Loucy (cell line): ENCODE data around the gene ZNF12.
"Not testable (repeated sequence)": the region's sequence is repeated elsewhere in the genome, so short reads cannot be mapped to it uniquely, and the experiment has no call there.

ENCODE experiments used
- H2AFZ ChIP-seq: fragments of 200-600 bp; sonication (generic); 2 replicates; pipeline ENCODE4 v1.6.0; 2016; ENCODE audit warnings: antibody characterized with exemption, mild to moderate bottlenecking, low read length, moderate library complexity
- H3F3A ChIP-seq: fragments of 200-600 bp; 2 replicates; pipeline ENCODE4 v1.6.0; 2016; ENCODE audit warnings: antibody characterized with exemption, low read depth, mild to moderate bottlenecking
- H3K27me3 ChIP-seq: fragments of 200-600 bp; sonication (generic); 2 replicates; pipeline ENCODE4 v1.6.1; 2014; ENCODE audit warnings: low read length, mild to moderate bottlenecking; ENCODE audit not compliant: insufficient read depth, poor library complexity, severe bottlenecking
- H3K36me3 ChIP-seq: fragments of 200-600 bp; sonication (generic); 2 replicates; pipeline ENCODE4 v1.6.1; 2016; ENCODE audit warnings: low read length; ENCODE audit not compliant: insufficient read depth
- H3K4me1 ChIP-seq: fragments of 200-600 bp; sonication (generic); 2 replicates; pipeline ENCODE4 v1.5.1; 2014; ENCODE audit warnings: low read length, mild to moderate bottlenecking; ENCODE audit not compliant: insufficient read depth, poor library complexity, severe bottlenecking
- H3K4me2 ChIP-seq: fragments of 200-600 bp; sonication (generic); 2 replicates; pipeline ENCODE4 v1.6.0; 2014; ENCODE audit warnings: antibody characterized with exemption, low read length, low read depth, mild to moderate bottlenecking; ENCODE audit not compliant: poor library complexity, severe bottlenecking
- H3K4me3 ChIP-seq: fragments of 200-600 bp; sonication (generic); 2 replicates; pipeline ENCODE4 v1.5.1; 2014; ENCODE audit warnings: low read length, mild to moderate bottlenecking, mixed read lengths; ENCODE audit not compliant: poor library complexity, severe bottlenecking
- H3K79me2 ChIP-seq: fragments of 200-600 bp; sonication (generic); 2 replicates; pipeline ENCODE4 v1.6.1; 2014; ENCODE audit warnings: low read length; ENCODE audit not compliant: insufficient read depth
- H3K9ac ChIP-seq: fragments of 200-600 bp; sonication (generic); 2 replicates; pipeline ENCODE4 v1.6.0; 2014; ENCODE audit warnings: mild to moderate bottlenecking, low read depth, low read length, moderate library complexity; ENCODE audit not compliant: poor library complexity, severe bottlenecking
- H3K9me2 ChIP-seq: fragments of 200-600 bp; sonication (generic); replicated peaks from 2 replicates; pipeline ENCODE4 v1.6.1; 2016; ENCODE audit warnings: low read depth, low read length, mixed read lengths
- H3K9me3 ChIP-seq: fragments of 200-600 bp; sonication (generic); 2 replicates; pipeline ENCODE4 v1.6.1; 2014; ENCODE audit warnings: mild to moderate bottlenecking, antibody characterized with exemption, low read length, low read depth; ENCODE audit not compliant: insufficient read depth
- H4K20me1 ChIP-seq: fragments of 200-600 bp; sonication (generic); 2 replicates; pipeline ENCODE4 v1.6.0; 2014; ENCODE audit warnings: antibody characterized with exemption, low read length, mild to moderate bottlenecking; ENCODE audit not compliant: insufficient read depth, poor library complexity, severe bottlenecking
- EZH2phosphoT487 ChIP-seq: fragments of 200-600 bp; IDR thresholded peaks from 2 replicates; pipeline ENCODE4 v1.6.1; 2018; ENCODE audit warnings: antibody characterized with exemption, mild to moderate bottlenecking, moderate library complexity, borderline replicate concordance
- TF ChIP-seq, protein P1 (sequence below): fragments of 200-600 bp; sonication (generic); conservative IDR thresholded peaks from 2 replicates; pipeline ENCODE4 v1.5.1; 2014; ENCODE audit warnings: mild to moderate bottlenecking, antibody characterized with exemption, low read length

ZNF12 gene

DNA sequence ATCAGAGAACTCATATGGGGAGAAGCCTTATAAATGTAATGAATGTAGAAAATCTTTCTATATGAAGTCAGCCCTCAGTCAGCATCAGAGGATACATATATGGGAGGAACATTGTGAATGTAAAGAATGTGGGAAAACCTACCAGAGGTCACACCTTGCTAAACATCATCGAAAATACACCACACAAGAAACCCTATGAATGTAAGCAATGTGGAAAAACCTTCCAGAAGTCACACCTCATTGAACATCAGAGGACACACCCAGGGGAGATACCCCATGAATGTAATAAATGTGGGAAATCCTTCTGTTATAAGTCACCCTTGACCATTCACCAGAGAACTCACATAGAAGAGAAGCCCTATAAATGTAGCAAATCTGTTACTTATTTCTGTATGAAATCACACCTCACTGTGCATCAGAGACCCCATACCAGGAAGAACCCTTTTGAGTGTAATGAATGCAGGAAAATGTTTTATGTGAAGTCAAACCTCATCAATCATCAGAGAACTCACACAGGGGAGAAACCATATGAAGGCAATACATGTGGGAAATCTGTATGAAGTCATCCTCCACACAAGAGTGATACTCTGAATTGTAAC, 30.8 kb downstream of the ZNF12 start:
- TF ChIP-seq, protein P1, sequence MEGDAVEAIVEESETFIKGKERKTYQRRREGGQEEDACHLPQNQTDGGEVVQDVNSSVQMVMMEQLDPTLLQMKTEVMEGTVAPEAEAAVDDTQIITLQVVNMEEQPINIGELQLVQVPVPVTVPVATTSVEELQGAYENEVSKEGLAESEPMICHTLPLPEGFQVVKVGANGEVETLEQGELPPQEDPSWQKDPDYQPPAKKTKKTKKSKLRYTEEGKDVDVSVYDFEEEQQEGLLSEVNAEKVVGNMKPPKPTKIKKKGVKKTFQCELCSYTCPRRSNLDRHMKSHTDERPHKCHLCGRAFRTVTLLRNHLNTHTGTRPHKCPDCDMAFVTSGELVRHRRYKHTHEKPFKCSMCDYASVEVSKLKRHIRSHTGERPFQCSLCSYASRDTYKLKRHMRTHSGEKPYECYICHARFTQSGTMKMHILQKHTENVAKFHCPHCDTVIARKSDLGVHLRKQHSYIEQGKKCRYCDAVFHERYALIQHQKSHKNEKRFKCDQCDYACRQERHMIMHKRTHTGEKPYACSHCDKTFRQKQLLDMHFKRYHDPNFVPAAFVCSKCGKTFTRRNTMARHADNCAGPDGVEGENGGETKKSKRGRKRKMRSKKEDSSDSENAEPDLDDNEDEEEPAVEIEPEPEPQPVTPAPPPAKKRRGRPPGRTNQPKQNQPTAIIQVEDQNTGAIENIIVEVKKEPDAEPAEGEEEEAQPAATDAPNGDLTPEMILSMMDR: no peak
- no peak for TF ChIP-seq EZH2phosphoT487
- peaks cover 31% of the 10 kb centered on the region; the same call in 1 of the 2 replicates for H3K9me3 ChIP-seq
- H3K4me2 ChIP-seq: no peak overlapping the region

DNA sequence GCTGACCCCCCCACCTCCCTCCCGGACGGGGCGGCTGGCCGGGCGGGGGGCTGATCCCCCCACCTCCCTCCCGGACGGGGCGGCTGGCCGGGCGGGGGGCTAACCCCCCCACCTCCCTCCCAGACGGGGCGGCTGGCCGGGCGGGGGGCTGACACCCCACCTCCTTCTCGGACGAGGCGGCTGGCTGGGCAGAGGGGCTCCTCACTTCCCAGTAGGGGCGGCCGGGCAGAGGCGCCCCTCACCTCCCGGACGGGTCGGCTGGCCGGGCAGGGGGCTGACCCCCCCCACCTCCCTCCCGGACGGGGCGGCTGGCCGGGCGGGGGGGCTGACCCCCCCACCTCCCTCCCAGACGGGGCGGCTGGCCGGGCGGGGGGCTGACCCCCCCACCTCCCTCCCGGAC, 35.9 kb downstream of the ZNF12 start:
- not testable (repeated sequence) for H3F3A ChIP-seq, H3K4me3 ChIP-seq, H3K36me3 ChIP-seq, H4K20me1 ChIP-seq, H3K4me1 ChIP-seq, H3K27me3 ChIP-seq, H3K9me2 ChIP-seq, H3K4me2 ChIP-seq, H3K79me2 ChIP-seq, H3K9ac ChIP-seq, H2AFZ ChIP-seq
- peaks cover 32% of the 10 kb centered on the region; the same call in 1 of the 2 replicates for H3K9me3 ChIP-seq

More for the DNA sequence above, 30.8 kb downstream of the ZNF12 start:
- Histone ChIP-seq H3K4me3 (no peak overlapping the region), H3F3A (no peaks in the 10 kb centered on the region), H3K36me3 (no peaks in the 10 kb centered on the region), H3K27me3 (no peaks in the 10 kb centered on the region), H2AFZ (no peak overlapping the region), H3K79me2 (no peaks in the 10 kb centered on the region), H3K9ac (no peak overlapping the region), H3K9me2 (no peaks in the 10 kb centered on the region), H4K20me1 (no peaks in the 10 kb centered on the region), H3K4me1 (no peaks in the 10 kb centered on the region)

DNA sequence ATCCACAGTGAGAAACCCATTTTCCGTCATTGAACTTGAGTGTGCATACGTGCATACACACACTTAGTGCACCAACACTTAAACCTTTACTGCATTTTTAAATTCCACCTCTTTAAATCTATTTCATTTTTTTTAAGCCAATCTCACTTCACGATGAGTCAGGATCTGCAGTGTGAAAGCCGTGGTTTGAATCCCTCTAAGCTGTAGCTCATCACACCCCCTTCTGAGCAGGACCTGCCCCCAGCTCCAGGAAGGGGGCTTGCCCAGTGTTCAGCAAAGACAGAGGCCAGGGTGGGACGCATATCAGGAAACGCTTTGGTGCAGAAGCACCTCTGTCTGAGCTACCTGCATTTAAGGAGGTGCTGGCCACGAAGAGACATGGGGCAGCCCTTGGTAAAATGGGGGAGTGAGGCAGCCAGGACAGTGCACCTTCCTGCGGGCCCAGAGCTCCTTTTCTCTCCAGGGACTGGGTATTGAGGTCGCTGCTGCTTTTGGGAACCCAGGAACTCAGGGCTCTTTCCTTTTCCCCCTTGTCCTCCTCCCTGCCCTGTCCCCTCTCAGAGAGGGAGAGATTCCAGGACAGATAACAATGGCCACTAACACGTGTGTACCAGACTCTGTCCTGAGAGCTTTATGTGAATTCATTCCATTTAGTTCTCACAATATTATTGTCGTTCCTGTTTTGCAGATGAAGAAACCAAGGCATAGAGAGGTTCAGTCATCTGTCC, 48.0 kb downstream of the ZNF12 start:
- no peaks in the 10 kb centered on the region for H3K4me1 ChIP-seq
- H3K79me2 ChIP-seq: no peaks in the 10 kb centered on the region
- H2AFZ ChIP-seq: no peak overlapping the region
- H3K36me3 ChIP-seq: peaks cover 12% of the 10 kb centered on the region; the same call in 1 of the 2 replicates
- no peaks in the 10 kb centered on the region for H4K20me1 ChIP-seq
- no peaks in the 10 kb centered on the region for H3F3A ChIP-seq
- H3K9ac ChIP-seq: no peak overlapping the region
- no peaks in the 10 kb centered on the region for H3K27me3 ChIP-seq
- H3K9me3 ChIP-seq: no peaks in the 10 kb centered on the region
- no peak overlapping the region for H3K4me3 ChIP-seq
- H3K9me2 ChIP-seq: no peaks in the 10 kb centered on the region
- no peak overlapping the region for H3K4me2 ChIP-seq
- no peak for TF ChIP-seq EZH2phosphoT487
- TF ChIP-seq, protein P1: no peak

DNA sequence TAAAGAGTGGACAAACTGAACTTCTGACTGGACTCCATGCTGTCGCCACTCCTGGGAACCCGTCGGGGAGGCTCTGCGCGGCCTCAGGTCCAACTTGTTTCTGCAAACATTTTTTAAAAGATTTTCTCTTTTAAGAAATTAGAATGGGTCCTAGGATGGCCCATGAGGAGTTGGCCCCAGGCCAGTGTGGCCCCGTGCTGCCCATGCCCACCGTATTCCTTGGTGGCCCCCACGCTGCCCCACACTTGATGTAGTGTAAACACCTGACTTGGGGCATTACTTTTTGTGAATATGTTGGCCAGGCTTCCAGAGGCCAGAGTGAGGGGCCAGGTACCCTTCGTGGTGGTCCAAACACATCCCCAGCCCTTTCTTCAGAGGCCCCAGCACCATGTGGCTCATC, 50.3 kb downstream of the ZNF12 start:
- Histone ChIP-seq H3K9ac (no peak overlapping the region), H3K27me3 (no peaks in the 10 kb centered on the region), H2AFZ (no peak overlapping the region), H3K4me2 (no peak overlapping the region), H3K36me3 (peaks cover 19% of the 10 kb centered on the region; the same call in 1 of the 2 replicates), H3K4me1 (no peaks in the 10 kb centered on the region), H3K79me2 (no peaks in the 10 kb centered on the region), H3K9me2 (no peaks in the 10 kb centered on the region), H3K4me3 (no peak overlapping the region), H3K9me3 (no peaks in the 10 kb centered on the region), H4K20me1 (no peaks in the 10 kb centered on the region), H3F3A (no peaks in the 10 kb centered on the region)
- no peak for TF ChIP-seq EZH2phosphoT487
- TF ChIP-seq, protein P1: no peak
